K562 (cell line): ENCODE measurements around the gene FGF23. TPM values are rescaled to one million over a fixed set of nuclear protein-coding genes. Genes with fewer than 3 reads are reported as not detected.

Experiments
- CCNT2 ChIP-seq: IDR thresholded peaks from 2 replicates; pipeline ENCODE4 v1.6.1; 2011; ENCODE audit warnings: borderline replicate concordance, low read depth, mild to moderate bottlenecking, moderate library complexity, mixed read lengths, low read length; ENCODE audit not compliant: insufficient read length; ENCODE audit errors: extremely low read depth
- MLX ChIP-seq, 2 experiments: fragments of 450-650 bp in 1 of 2; sonication (generic) in 1 of 2; formaldehyde crosslinking; conservative IDR thresholded peaks; 2 replicates each; pipeline versions ENCODE4 v1.4.0 to v1.8.1; 2020 to 2022; ENCODE audit warnings: mild to moderate bottlenecking in 1 of 2, missing genetic modification reagents in 1 of 2
- SIN3A ChIP-seq, 2 experiments: fragments of 150-350 bp in 1 of 2; IDR thresholded peaks; 2 replicates each; pipeline ENCODE4 v1.6.1; 2011 to 2016; ENCODE audit warnings: borderline replicate concordance in 2 of 2, low read depth in 2 of 2, low read length in 2 of 2, mild to moderate bottlenecking in 2 of 2, moderate library complexity in 2 of 2; ENCODE audit not compliant: control insufficient read depth in 1 of 2
- TCF7 ChIP-seq: sonication (generic); IDR thresholded peaks from 2 replicates; pipeline ENCODE4 v1.6.1; 2016; ENCODE audit warnings: antibody characterized with exemption, borderline replicate concordance
- ZFP30 ChIP-seq: fragments of 250-450 bp; sonication (Bioruptor Pico); IDR thresholded peaks from 2 replicates; pipeline ENCODE4 v1.8.0; 2022; ENCODE audit warnings: moderate library complexity, mild to moderate bottlenecking, inconsistent platforms, borderline replicate concordance
- ZNF184 ChIP-seq: sonication (generic); formaldehyde crosslinking; IDR thresholded peaks from 2 replicates; pipeline ENCODE4 v1.5.0; 2020; ENCODE audit warnings: missing genetic modification reagents
- ZNF444 ChIP-seq: fragments of 250-450 bp; sonication (Bioruptor Pico); IDR thresholded peaks from 2 replicates; pipeline ENCODE4 v1.4.0; 2020; ENCODE audit warnings: mild to moderate bottlenecking, moderate library complexity
- polyA plus RNA-seq, 8 experiments: library from polyadenylated mRNA; depleted of rRNA in 4 of 8; stranded (reverse) in 5 of 8; unstranded in 3 of 8; fragments of >200 nt; fragmentation: Nextera tagmentation in 2 of 8; fragmentation: Illumina TruSeq in 1 of 8; extraction: Ambion mirVana in 2 of 8; extraction: Trizol in 1 of 8; gene quantifications; 2 replicates each; pipeline versions ENCODE4 v1.2.1 to v1.2.3, GENCODE V29; 2011 to 2014; ENCODE audit warnings: inconsistent platforms in 1 of 8, missing spikeins in 1 of 8
- total RNA-seq, 7 experiments: library from RNA; depleted of rRNA in 6 of 7; stranded (reverse); fragments of >200 nt in 6 of 7; fragmentation: Illumina TruSeq in 2 of 7; extraction: Trizol in 2 of 7; gene quantifications; 2 replicates each; pipeline versions ENCODE4 v1.2.1 to v1.2.3, GENCODE V29; 2011 to 2021; ENCODE audit warnings: low replicate concordance in 1 of 7
- TF ChIP-seq, protein P1 (sequence below), 2 experiments: IDR thresholded peaks in 1 of 2; conservative IDR thresholded peaks in 1 of 2; 2 replicates each; pipeline ENCODE4 v1.6.1; 2016; ENCODE audit warnings: low read depth in 2 of 2, mild to moderate bottlenecking in 1 of 2, missing compliant biosample characterization in 1 of 2, missing genetic modification characterization in 1 of 2, moderate library complexity in 1 of 2

The FGF23 gene
- total and polyA plus RNA-seq, 9 of the 15 experiments (the other 6 are each of a cell fraction or from before 2014, with no cell fraction given) = 0.38 TPM; not detected in 8

- TF ChIP-seq, protein P1, sequence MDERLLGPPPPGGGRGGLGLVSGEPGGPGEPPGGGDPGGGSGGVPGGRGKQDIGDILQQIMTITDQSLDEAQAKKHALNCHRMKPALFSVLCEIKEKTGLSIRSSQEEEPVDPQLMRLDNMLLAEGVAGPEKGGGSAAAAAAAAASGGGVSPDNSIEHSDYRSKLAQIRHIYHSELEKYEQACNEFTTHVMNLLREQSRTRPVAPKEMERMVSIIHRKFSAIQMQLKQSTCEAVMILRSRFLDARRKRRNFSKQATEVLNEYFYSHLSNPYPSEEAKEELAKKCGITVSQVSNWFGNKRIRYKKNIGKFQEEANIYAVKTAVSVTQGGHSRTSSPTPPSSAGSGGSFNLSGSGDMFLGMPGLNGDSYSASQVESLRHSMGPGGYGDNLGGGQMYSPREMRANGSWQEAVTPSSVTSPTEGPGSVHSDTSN (CRISPR knock-in tag; IDR thresholded peaks at IDR 0.05; ENCODE audit: low read depth) = no peak
- TF ChIP-seq, protein P1 (tag; conservative IDR thresholded peaks at IDR 0.05; ENCODE audit: low read depth) = no peak
- no peak for TF ChIP-seq CCNT2
- no peak for TF ChIP-seq MLX (CRISPR knock-in tag; conservative IDR thresholded peaks at IDR 0.05)
- no peak for TF ChIP-seq TCF7
- no peak for TF ChIP-seq ZFP30
- TF ChIP-seq ZNF444 (CRISPR knock-in tag) = no peak
- no peak for TF ChIP-seq ZNF184 (CRISPR knock-in tag)
- no peak for TF ChIP-seq SIN3A (IDR thresholded peaks at IDR 0.05; ENCODE audit: borderline replicate concordance in 2 of 2, control insufficient read depth in 1 of 2, low read depth in 2 of 2, low read length in 2 of 2)
Observed at GRCh38 chr12:4420138-4420670, 40.7 kb upstream of the FGF23 start (continued).
